H1 (cell line): ENCODE measurements around the gene SNAPIN. TPM values are rescaled to one million over a fixed set of nuclear protein-coding genes. Genes with fewer than 3 reads are reported as not detected.

ENCODE experiments used
- HDAC2 ChIP-seq, 2 experiments: fragments of 300-600 bp in 1 of 2; sonication (generic) in 1 of 2; IDR thresholded peaks; 2 replicates each; pipeline ENCODE4 v1.6.1; 2011 to 2012; ENCODE audit warnings: low read depth in 2 of 2, low read length in 2 of 2, mild to moderate bottlenecking in 2 of 2, moderate library complexity in 2 of 2, borderline replicate concordance in 1 of 2, inconsistent platforms in 1 of 2
- HDAC6 ChIP-seq: IDR thresholded peaks from one replicate; pipeline ENCODE4 v1.7.1; 2012; ENCODE audit warnings: low read depth, mild to moderate bottlenecking, inconsistent platforms, low read length, moderate library complexity
- MAFK ChIP-seq: IDR thresholded peaks from 2 replicates; pipeline ENCODE4 v1.6.1; 2012; ENCODE audit warnings: low read depth, mild to moderate bottlenecking, improper control_type of control experiment, low read length
- POU5F1 ChIP-seq: IDR thresholded peaks from 2 replicates; pipeline ENCODE4 v1.6.1; 2011; ENCODE audit warnings: low read depth, mild to moderate bottlenecking, low read length, moderate library complexity
- RAD21 ChIP-seq, 2 experiments: IDR thresholded peaks in 1 of 2; conservative IDR thresholded peaks in 1 of 2; 2 replicates each; pipeline ENCODE4 v1.6.1; 2011; ENCODE audit warnings: low read depth in 2 of 2, low read length in 2 of 2, improper control_type of control experiment in 1 of 2, inconsistent platforms in 1 of 2, mild to moderate bottlenecking in 1 of 2, moderate library complexity in 1 of 2
- RBBP5 ChIP-seq: IDR thresholded peaks from 2 replicates; pipeline ENCODE4 v1.7.1; 2012; ENCODE audit warnings: low read depth, mild to moderate bottlenecking, inconsistent platforms, low read length, moderate library complexity, borderline replicate concordance
- SUZ12 ChIP-seq: fragments of 200-600 bp; sonication (generic); IDR thresholded peaks from 2 replicates; pipeline ENCODE4 v1.6.1; 2012; ENCODE audit warnings: mild to moderate bottlenecking, inconsistent platforms, low read length, moderate library complexity, mixed read lengths
- polyA plus RNA-seq, 7 experiments: library from polyadenylated mRNA; depleted of rRNA in 3 of 7; stranded (reverse) in 5 of 7; unstranded in 2 of 7; fragments of >200 nt in 5 of 7; fragments of 200-250 nt in 2 of 7; gene quantifications; 1 replicate in 5 of 7; 2 replicates in 1 of 7; 4 replicates in 1 of 7; pipeline versions ENCODE4 v1.2.1 to v1.2.3, GENCODE V29; 2011 to 2013; ENCODE audit warnings: missing spikeins in 2 of 7, mixed read lengths in 2 of 7
- total RNA-seq: library from RNA; stranded (reverse); fragmentation: NEBNext Ultra II Directional; extraction: Animal tissue kit (Norgen Biotek cat#: 25700); gene quantifications from 2 replicates; pipeline ENCODE4 v1.2.1, GENCODE V29; 2021

Gene SNAPIN
- total and polyA plus RNA-seq, 2 of the 8 experiments (the other 6 are each of a cell fraction or from before 2014, with no cell fraction given) = 25.7 to 31.1 TPM

DNA sequence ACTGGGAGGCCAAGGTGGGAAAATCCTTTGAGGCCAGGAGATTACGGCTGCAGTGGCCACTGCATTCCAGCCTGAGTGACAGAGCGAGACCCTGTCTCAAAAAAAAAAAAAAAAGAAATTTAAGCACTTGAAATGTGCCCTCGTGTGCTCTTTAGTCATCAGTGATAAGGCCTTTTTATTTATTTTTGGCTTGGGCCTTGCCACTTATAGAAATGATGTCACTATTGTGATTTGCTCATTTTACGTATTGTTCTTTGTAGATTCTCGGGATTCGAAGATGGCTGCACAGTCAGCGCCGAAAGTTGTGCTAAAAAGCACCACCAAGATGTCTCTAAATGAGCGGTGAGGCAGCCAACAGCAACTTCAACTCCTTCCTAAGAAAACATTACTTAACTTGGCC, 22.2 kb upstream of the SNAPIN start (continued):
- TF ChIP-seq HDAC6 = no peak
- no peak for TF ChIP-seq RBBP5
- no peak for TF ChIP-seq SUZ12
- TF ChIP-seq RAD21 (IDR thresholded peaks at IDR 0.05 in 1 of 2, conservative IDR thresholded peaks at IDR 0.05 in 1 of 2; ENCODE audit: low read depth in 2 of 2, low read length in 2 of 2) = no peak
- no peak for TF ChIP-seq HDAC2 (IDR thresholded peaks at IDR 0.05; ENCODE audit: borderline replicate concordance in 1 of 2, low read depth in 2 of 2, low read length in 2 of 2)
- TF ChIP-seq MAFK = no peak
- TF ChIP-seq POU5F1 = no peak
